GM23338 (cell line): Measurements from ENCODE around the gene DPP10.

ENCODE experiments used
- EZH2 ChIP-seq: fragments of 200-600 bp; sonication (generic); IDR thresholded peaks from one replicate; pipeline ENCODE4 v1.8.0; 2017; ENCODE audit warnings: antibody characterized with exemption, mild to moderate bottlenecking, low read depth; ENCODE audit not compliant: unreplicated experiment
- EZH2phosphoT487 ChIP-seq: fragments of 200-600 bp; sonication (generic); IDR thresholded peaks from one replicate; pipeline ENCODE4 v1.8.1; 2018; ENCODE audit warnings: antibody characterized with exemption; ENCODE audit not compliant: unreplicated experiment
- JUNB ChIP-seq: IDR thresholded peaks from one replicate; pipeline ENCODE4 v1.6.1; 2016; ENCODE audit warnings: antibody characterized with exemption; ENCODE audit not compliant: unreplicated experiment
- POLR2AphosphoS5 ChIP-seq: IDR thresholded peaks from 2 replicates; pipeline ENCODE4 v1.6.1; 2016; ENCODE audit warnings: antibody characterized with exemption, low read depth
- TF ChIP-seq, protein P1 (sequence below), 2 experiments: fragments of 200-600 bp in 1 of 2; sonication (generic) in 1 of 2; conservative IDR thresholded peaks; 2 replicates each; pipeline versions ENCODE4 v1.5.1 to v1.6.1; 2016 to 2017; ENCODE audit warnings: antibody characterized with exemption in 2 of 2, low read depth in 2 of 2, mild to moderate bottlenecking in 2 of 2, moderate library complexity in 1 of 2

DNA sequence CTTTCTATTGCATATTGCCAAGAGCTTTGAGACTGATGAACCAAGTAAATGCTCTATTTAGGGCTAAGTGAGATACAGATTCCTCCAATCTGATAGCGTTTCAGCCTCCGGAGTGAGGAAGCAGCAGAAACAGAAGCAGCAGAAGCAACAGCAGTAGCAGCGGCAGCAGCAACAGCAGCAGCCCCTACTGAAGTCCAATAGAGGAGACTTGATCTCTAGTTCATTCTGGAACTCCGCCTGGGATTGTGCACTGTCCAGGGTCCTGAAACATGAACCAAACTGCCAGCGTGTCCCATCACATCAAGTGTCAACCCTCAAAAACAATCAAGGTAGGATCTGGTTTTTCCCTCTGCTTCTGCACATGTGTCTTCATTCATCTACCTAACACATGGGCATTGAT is at the start of gene DPP10:
- no peak for TF ChIP-seq EZH2phosphoT487
- TF ChIP-seq, protein P1, sequence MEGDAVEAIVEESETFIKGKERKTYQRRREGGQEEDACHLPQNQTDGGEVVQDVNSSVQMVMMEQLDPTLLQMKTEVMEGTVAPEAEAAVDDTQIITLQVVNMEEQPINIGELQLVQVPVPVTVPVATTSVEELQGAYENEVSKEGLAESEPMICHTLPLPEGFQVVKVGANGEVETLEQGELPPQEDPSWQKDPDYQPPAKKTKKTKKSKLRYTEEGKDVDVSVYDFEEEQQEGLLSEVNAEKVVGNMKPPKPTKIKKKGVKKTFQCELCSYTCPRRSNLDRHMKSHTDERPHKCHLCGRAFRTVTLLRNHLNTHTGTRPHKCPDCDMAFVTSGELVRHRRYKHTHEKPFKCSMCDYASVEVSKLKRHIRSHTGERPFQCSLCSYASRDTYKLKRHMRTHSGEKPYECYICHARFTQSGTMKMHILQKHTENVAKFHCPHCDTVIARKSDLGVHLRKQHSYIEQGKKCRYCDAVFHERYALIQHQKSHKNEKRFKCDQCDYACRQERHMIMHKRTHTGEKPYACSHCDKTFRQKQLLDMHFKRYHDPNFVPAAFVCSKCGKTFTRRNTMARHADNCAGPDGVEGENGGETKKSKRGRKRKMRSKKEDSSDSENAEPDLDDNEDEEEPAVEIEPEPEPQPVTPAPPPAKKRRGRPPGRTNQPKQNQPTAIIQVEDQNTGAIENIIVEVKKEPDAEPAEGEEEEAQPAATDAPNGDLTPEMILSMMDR (conservative IDR thresholded peaks at IDR 0.05; ENCODE audit: low read depth in 2 of 2): no peak
- no peak for TF ChIP-seq EZH2
- no peak for TF ChIP-seq POLR2AphosphoS5
- no peak for TF ChIP-seq JUNB
